ENCODE results near the gene GARS1. TPM values are rescaled to one million over a fixed set of nuclear protein-coding genes. Genes with fewer than 3 reads are reported as not detected.
A peak's percentile ranks its signal among the peaks of the same experiment; 100 is the strongest.

The GARS1 gene
- total RNA-seq, 1 experiment from 2014 or later = 294 TPM

GRCh38 chr7:30562909-30563308 is 31.8 kb upstream of the GARS1 start:
- Histone ChIP-seq H3K4me3 (ENCODE audit: low read depth, low read length, poor library complexity, severe bottlenecking) (no peak overlapping the region), H3K27ac (ENCODE audit: low read depth, low read length, poor library complexity, severe bottlenecking) (no peak overlapping the region), H3K4me1 (ENCODE audit: insufficient read depth, low read length, poor library complexity, severe bottlenecking) (no peaks in the 10 kb centered on the region), H3K36me3 (ENCODE audit: insufficient read depth, low read length, poor library complexity, severe bottlenecking) (no peaks in the 10 kb centered on the region), H3K9me3 (ENCODE audit: low read depth, low read length, poor library complexity, severe bottlenecking) (no peaks in the 10 kb centered on the region), H3K27me3 (replicated peaks; ENCODE audit: insufficient read depth, low read depth, low read length, poor library complexity) (no peaks in the 10 kb centered on the region)
- intact Hi-C loops (cut with micrococcal nuclease; ENCODE audit: unreplicated experiment) = loop anchor here (5.0 to 10.0 kb wide), 3 partner anchors 396 to 1638 kb away; no protein-coding TSS in a partner anchor
- no peak for DNase-seq (ENCODE audit: low spot score)
- CTCF ChIA-PET = interaction anchor here (0.9 kb wide), 1 partner anchor 14 kb away, joined by 4 read pairs; no protein-coding TSS in a partner anchor
- no TSS peak for BruUV-seq (replicated peaks)
- POLR2A ChIA-PET (ENCODE audit: low non-redundant PET) = no interaction called here
- no peak for TF ChIP-seq CTCF (conservative IDR thresholded peaks at IDR 0.05; ENCODE audit: low read depth, low read length)
- TF ChIP-seq EZH2 (IDR thresholded peaks at IDR 0.05; ENCODE audit: borderline replicate concordance, low read depth, low read length, poor library complexity, severe bottlenecking) = no peak

GRCh38 chr7:30563326-30563942 is 31.2 kb upstream of the GARS1 start:
- no peaks in the 10 kb centered on the region for H3K4me1 ChIP-seq (ENCODE audit: insufficient read depth, low read length, poor library complexity, severe bottlenecking)
- H3K36me3 ChIP-seq (ENCODE audit: insufficient read depth, low read length, poor library complexity, severe bottlenecking) = no peaks in the 10 kb centered on the region
- POLR2A ChIA-PET (ENCODE audit: low non-redundant PET) = no interaction called here
- DNase-seq (ENCODE audit: low spot score) = no peak
- H3K4me3 ChIP-seq (ENCODE audit: low read depth, low read length, poor library complexity, severe bottlenecking) = no peak overlapping the region
- H3K27me3 ChIP-seq (replicated peaks; ENCODE audit: insufficient read depth, low read depth, low read length, poor library complexity) = no peaks in the 10 kb centered on the region
- no TSS peak for BruUV-seq (replicated peaks)
- TF ChIP-seq CTCF (conservative IDR thresholded peaks at IDR 0.05; ENCODE audit: low read depth, low read length) (no peak), EZH2 (IDR thresholded peaks at IDR 0.05; ENCODE audit: borderline replicate concordance, low read depth, low read length, poor library complexity, severe bottlenecking) (no peak)
- CTCF ChIA-PET = interaction anchor here (0.6 to 2.0 kb wide), 10 partner anchors 12 to 1642 kb away, joined by 3 to 26 read pairs (median 4); no protein-coding TSS in a partner anchor
- H3K9me3 ChIP-seq (ENCODE audit: low read depth, low read length, poor library complexity, severe bottlenecking) = no peaks in the 10 kb centered on the region
- intact Hi-C loops (cut with micrococcal nuclease; ENCODE audit: unreplicated experiment) = loop anchor here (5.0 to 10.0 kb wide), 3 partner anchors 396 to 1639 kb away; no protein-coding TSS in a partner anchor
- H3K27ac ChIP-seq (ENCODE audit: low read depth, low read length, poor library complexity, severe bottlenecking) = no peak overlapping the region

- CTCF ChIA-PET = interaction anchor here (0.6 to 2.0 kb wide), 12 partner anchors 13 to 1643 kb away, joined by 3 to 26 read pairs (median 4); no protein-coding TSS in a partner anchor
- POLR2A ChIA-PET (ENCODE audit: low non-redundant PET) = no interaction called here
- Histone ChIP-seq H3K27ac (ENCODE audit: low read depth, low read length, poor library complexity, severe bottlenecking) (no peak overlapping the region), H3K4me1 (ENCODE audit: insufficient read depth, low read length, poor library complexity, severe bottlenecking) (no peaks in the 10 kb centered on the region), H3K27me3 (replicated peaks; ENCODE audit: insufficient read depth, low read depth, low read length, poor library complexity) (no peaks in the 10 kb centered on the region), H3K9me3 (ENCODE audit: low read depth, low read length, poor library complexity, severe bottlenecking) (no peaks in the 10 kb centered on the region), H3K4me3 (ENCODE audit: low read depth, low read length, poor library complexity, severe bottlenecking) (no peak overlapping the region), H3K36me3 (ENCODE audit: insufficient read depth, low read length, poor library complexity, severe bottlenecking) (no peaks in the 10 kb centered on the region)
- peak; percentile 90 for DNase-seq (ENCODE audit: low spot score)
- peak; percentile 84 for TF ChIP-seq CTCF (conservative IDR thresholded peaks at IDR 0.05; ENCODE audit: low read depth, low read length)
- no peak for TF ChIP-seq EZH2 (IDR thresholded peaks at IDR 0.05; ENCODE audit: borderline replicate concordance, low read depth, low read length, poor library complexity, severe bottlenecking)
- no TSS peak for BruUV-seq (replicated peaks)
- intact Hi-C loops (cut with micrococcal nuclease; ENCODE audit: unreplicated experiment) = loop anchor here (1.0 to 10.0 kb wide), 6 partner anchors 16 to 1640 kb away; no protein-coding TSS in a partner anchor
These were observed 30.3 kb upstream of the GARS1 start for GRCh38 chr7:30564243-30564892.

Measured in A673 (cell line).